A673 (cell line): ENCODE measurements around the gene PPAN. TPM values are rescaled to one million over a fixed set of nuclear protein-coding genes. Genes with fewer than 3 reads are reported as not detected.

ENCODE experiments used
- BruUV-seq: library from RNA; stranded (reverse); fragments of 400-500 nt; replicated peaks from 2 replicates; lab custom pipeline; 2021; lab: Mats Ljungman, UMichigan
- CTCF ChIA-PET: fragments of 300-600 bp; sonication (Branson Sonifier 250); formaldehyde crosslinking; loops from one replicate; lab custom pipeline; 2022; ENCODE audit warnings: antibody characterized with exemption; lab: Charles Lee
- POLR2A ChIA-PET: fragments of 300-600 bp; sonication (Branson Sonifier 250); formaldehyde crosslinking; loops from one replicate; lab custom pipeline; 2022; ENCODE audit warnings: antibody characterized with exemption; ENCODE audit not compliant: low non-redundant PET; lab: Charles Lee
- DNase-seq: peaks from one replicate; pipeline ENCODE4 v3.0.0-alpha.2; 2015; ENCODE audit warnings: low spot score
- H3K27ac ChIP-seq: fragments of 200-600 bp; sonication (generic); 2 replicates; pipeline ENCODE4 v1.5.1; 2016; ENCODE audit warnings: mixed run types, low read depth, mild to moderate bottlenecking, mixed read lengths, antibody characterized with exemption, low read length; ENCODE audit not compliant: poor library complexity, severe bottlenecking
- H3K27me3 ChIP-seq: fragments of 200-600 bp; sonication (generic); replicated peaks from 2 replicates; pipeline ENCODE4 v1.6.1; 2017; ENCODE audit warnings: mixed run types, low read depth, mild to moderate bottlenecking, mixed read lengths, antibody characterized with exemption, low read length; ENCODE audit not compliant: insufficient read depth, poor library complexity
- H3K36me3 ChIP-seq: fragments of 200-600 bp; sonication (generic); 2 replicates; pipeline ENCODE4 v1.6.1; 2016; ENCODE audit warnings: mixed run types, mild to moderate bottlenecking, mixed read lengths, antibody characterized with exemption, low read length; ENCODE audit not compliant: insufficient read depth, poor library complexity, severe bottlenecking
- H3K4me1 ChIP-seq: fragments of 200-600 bp; sonication (generic); 2 replicates; pipeline ENCODE4 v1.6.1; 2017; ENCODE audit warnings: mixed run types, mild to moderate bottlenecking, mixed read lengths, antibody characterized with exemption, low read length; ENCODE audit not compliant: insufficient read depth, poor library complexity, severe bottlenecking
- H3K4me3 ChIP-seq: fragments of 200-600 bp; sonication (generic); 2 replicates; pipeline ENCODE4 v1.5.1; 2016; ENCODE audit warnings: low read depth, mixed run types, mild to moderate bottlenecking, mixed read lengths, low read length; ENCODE audit not compliant: poor library complexity, severe bottlenecking
- H3K9me3 ChIP-seq: fragments of 200-600 bp; sonication (generic); 2 replicates; pipeline ENCODE4 v1.6.1; 2016; ENCODE audit warnings: mixed run types, low read depth, mild to moderate bottlenecking, mixed read lengths, antibody characterized with exemption, low read length; ENCODE audit not compliant: poor library complexity, severe bottlenecking
- CTCF ChIP-seq: fragments of 300-800, 200-600 bp; sonication (generic); conservative IDR thresholded peaks from 2 replicates; pipeline ENCODE4 v1.5.1; 2017; ENCODE audit warnings: low read depth, mild to moderate bottlenecking, antibody characterized with exemption, low read length, moderate library complexity, mixed read lengths
- EZH2 ChIP-seq: fragments of 200-600 bp; sonication (generic); IDR thresholded peaks from 2 replicates; pipeline ENCODE4 v1.6.1; 2017; ENCODE audit warnings: borderline replicate concordance, low read depth, mild to moderate bottlenecking, mixed read lengths, antibody characterized with exemption, low read length; ENCODE audit not compliant: poor library complexity, severe bottlenecking
- intact Hi-C: fragments of 100-400 bp; cut with micrococcal nuclease; formaldehyde crosslinking; loops from one replicate; pipeline ENCODE4 v1.10.0; 2022; ENCODE audit not compliant: unreplicated experiment
- total RNA-seq: library from RNA; stranded (reverse); gene quantifications from 2 replicates; pipeline ENCODE4 v1.2.3, GENCODE V29; 2021

PPAN gene
- total RNA-seq, 1 experiment from 2014 or later = 132 TPM

- TF ChIP-seq CTCF (no peak), EZH2 (no peak)
- H3K4me3 ChIP-seq = no peak overlapping the region
- no peaks in the 10 kb centered on the region for H3K27me3 ChIP-seq
These were observed 7.9 kb downstream of the PPAN start for GRCh38 chr19:10113964-10114650.

GRCh38 chr19:10114651-10115391 lies 8.7 kb downstream of the PPAN start:
- TF ChIP-seq EZH2 = no peak
- no peak for TF ChIP-seq CTCF
- intact Hi-C loops = loop anchor here (5.0 kb wide), 1 partner anchor 183 kb away; no protein-coding TSS in a partner anchor
- Histone ChIP-seq H3K36me3 (peaks cover 61% of the 10 kb centered on the region), H3K27me3 (no peaks in the 10 kb centered on the region), H3K9me3 (no peaks in the 10 kb centered on the region), H3K27ac (no peak overlapping the region), H3K4me1 (peaks cover 12% of the 10 kb centered on the region), H3K4me3 (no peak overlapping the region)
- DNase-seq = no peak
- no TSS peak for BruUV-seq
- ChIA-PET CTCF (interaction anchor here (0.6 kb wide), 1 partner anchor 136 kb away, joined by 3 read pairs; no protein-coding TSS in a partner anchor), POLR2A (interaction anchor here (0.5 to 0.6 kb wide), 2 partner anchors 93 to 444 kb away, joined by 3 to 9 read pairs; no protein-coding TSS in a partner anchor)

More at GRCh38 chr19:10113964-10114650, 7.9 kb downstream of the PPAN start:
- H3K9me3 ChIP-seq = no peaks in the 10 kb centered on the region
- BruUV-seq = no TSS peak
- H3K36me3 ChIP-seq = peaks cover 68% of the 10 kb centered on the region
- intact Hi-C loops = loop anchor here (5.0 kb wide), 1 partner anchor 182 kb away; no protein-coding TSS in a partner anchor
- H3K4me1 ChIP-seq = peaks cover 12% of the 10 kb centered on the region
- POLR2A ChIA-PET = interaction anchor here (0.5 to 0.6 kb wide), 2 partner anchors 94 to 445 kb away, joined by 3 to 9 read pairs; no protein-coding TSS in a partner anchor
- CTCF ChIA-PET = interaction anchor here (0.6 kb wide), 1 partner anchor 136 kb away, joined by 3 read pairs; no protein-coding TSS in a partner anchor
- no peak overlapping the region for H3K27ac ChIP-seq
- DNase-seq = no peak

DNA sequence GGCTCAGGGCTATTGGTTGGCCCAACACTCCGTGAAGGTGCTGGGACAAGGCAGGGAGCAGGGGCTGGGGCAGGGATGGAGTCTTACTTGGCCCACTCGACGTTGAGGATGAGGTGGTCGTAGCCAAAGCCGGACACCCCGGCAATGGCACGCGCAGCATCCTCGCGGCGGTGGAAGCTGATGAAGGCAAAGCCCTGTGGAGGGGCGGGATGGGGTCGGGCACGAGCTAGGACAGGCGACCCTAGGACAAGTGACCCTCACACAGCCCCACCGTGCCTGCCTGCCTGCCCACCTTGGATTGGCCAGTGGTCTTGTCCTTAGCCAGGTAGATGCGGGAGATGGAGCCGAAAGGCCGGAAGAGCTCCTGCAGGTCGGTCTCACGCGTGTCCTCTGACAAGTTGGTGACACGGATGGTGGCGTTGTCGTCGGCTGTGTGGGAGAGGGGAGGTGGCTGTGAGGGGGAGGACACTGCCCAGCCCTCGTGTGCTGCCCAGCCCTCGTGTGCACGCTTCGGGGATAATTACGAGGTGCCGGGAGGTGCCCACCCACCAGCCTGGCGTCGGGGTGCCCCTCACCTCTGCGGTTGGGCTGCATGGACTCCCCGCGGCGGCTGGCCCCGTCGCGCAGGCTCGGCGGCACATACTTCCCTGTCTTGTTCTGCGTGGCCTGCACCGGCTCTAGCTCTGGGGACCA lies 9.4 kb downstream of the PPAN start:
- no peak overlapping the region for H3K27ac ChIP-seq
- no peak for TF ChIP-seq EZH2
- no peak for TF ChIP-seq CTCF
- BruUV-seq = no TSS peak
- POLR2A ChIA-PET = no interaction called here
- no peaks in the 10 kb centered on the region for H3K27me3 ChIP-seq
- H3K9me3 ChIP-seq = no peaks in the 10 kb centered on the region
- intact Hi-C loops = no loop called here
- CTCF ChIA-PET = no interaction called here
- DNase-seq = no peak
- peaks cover 54% of the 10 kb centered on the region for H3K36me3 ChIP-seq
- no peak overlapping the region for H3K4me3 ChIP-seq
- peaks cover 15% of the 10 kb centered on the region for H3K4me1 ChIP-seq
